Activated naive CD4-positive, alpha-beta T cell treated with anti-CD3 and anti-CD28 coated beads, Interleukin-2, amount 50 U/mL, for 24 hours (primary cell): Measurements from ENCODE around the gene HEPHL1.

Source experiments
- H3K27ac Mint-ChIP-seq: one replicate; pipeline ENCODE4 v1.8.0; 2021; ENCODE audit warnings: mild to moderate bottlenecking, mixed read lengths
- H3K27me3 Mint-ChIP-seq: one replicate; pipeline ENCODE4 v1.8.0; 2021; ENCODE audit warnings: mixed read lengths
- H3K36me3 Mint-ChIP-seq: one replicate; pipeline ENCODE4 v1.8.0; 2021; ENCODE audit warnings: mixed read lengths
- H3K4me1 Mint-ChIP-seq: one replicate; pipeline ENCODE4 v1.8.0; 2021; ENCODE audit warnings: mixed read lengths
- H3K4me3 Mint-ChIP-seq: one replicate; pipeline ENCODE4 v1.8.0; 2021; ENCODE audit warnings: mild to moderate bottlenecking, mixed read lengths
- H3K9me3 Mint-ChIP-seq: one replicate; pipeline ENCODE4 v1.8.0; 2021; ENCODE audit warnings: mixed read lengths

HEPHL1 gene

GRCh38 chr11:94002226-94002625 lies 18.9 kb upstream of the HEPHL1 start:
- peaks cover 11% of the 10 kb centered on the region for H3K9me3 Mint-ChIP-seq
- H3K27ac Mint-ChIP-seq: no peak overlapping the region
- no peak overlapping the region for H3K4me3 Mint-ChIP-seq
- H3K4me1 Mint-ChIP-seq: no peaks in the 10 kb centered on the region
- peaks cover 3% of the 10 kb centered on the region for H3K27me3 Mint-ChIP-seq
- H3K36me3 Mint-ChIP-seq: no peaks in the 10 kb centered on the region

GRCh38 chr11:94007426-94007825 lies 13.7 kb upstream of the HEPHL1 start:
- Mint-ChIP-seq H3K4me3 (no peak overlapping the region), H3K27me3 (peaks cover 7% of the 10 kb centered on the region), H3K27ac (no peak overlapping the region), H3K9me3 (no peaks in the 10 kb centered on the region), H3K4me1 (no peaks in the 10 kb centered on the region), H3K36me3 (no peaks in the 10 kb centered on the region)

- H3K4me1 Mint-ChIP-seq: no peaks in the 10 kb centered on the region
- H3K4me3 Mint-ChIP-seq: no peak overlapping the region
- peaks cover 7% of the 10 kb centered on the region for H3K27me3 Mint-ChIP-seq
- no peak overlapping the region for H3K27ac Mint-ChIP-seq
- H3K36me3 Mint-ChIP-seq: no peaks in the 10 kb centered on the region
- no peaks in the 10 kb centered on the region for H3K9me3 Mint-ChIP-seq
Measured at GRCh38 chr11:94007906-94008305, 13.2 kb upstream of the HEPHL1 start.

- no peaks in the 10 kb centered on the region for H3K9me3 Mint-ChIP-seq
- no peaks in the 10 kb centered on the region for H3K36me3 Mint-ChIP-seq
- H3K4me3 Mint-ChIP-seq: no peak overlapping the region
- H3K27me3 Mint-ChIP-seq: peaks cover 5% of the 10 kb centered on the region
- H3K4me1 Mint-ChIP-seq: no peaks in the 10 kb centered on the region
- H3K27ac Mint-ChIP-seq: no peak overlapping the region
Measured at GRCh38 chr11:94010136-94010535, 11.0 kb upstream of the HEPHL1 start.

- Mint-ChIP-seq H3K36me3 (no peaks in the 10 kb centered on the region), H3K4me3 (no peak overlapping the region), H3K4me1 (no peaks in the 10 kb centered on the region), H3K27ac (no peak overlapping the region), H3K9me3 (no peaks in the 10 kb centered on the region), H3K27me3 (peaks cover 5% of the 10 kb centered on the region)
Measured at GRCh38 chr11:94011478-94011877, 9.7 kb upstream of the HEPHL1 start.

- Mint-ChIP-seq H3K9me3 (no peaks in the 10 kb centered on the region), H3K4me1 (no peaks in the 10 kb centered on the region)
Measured at GRCh38 chr11:94017446-94017845, 3.7 kb upstream of the HEPHL1 start.

GRCh38 chr11:94018721-94019120 lies 2.4 kb upstream of the HEPHL1 start:
- no peak overlapping the region for H3K4me3 Mint-ChIP-seq
- no peaks in the 10 kb centered on the region for H3K36me3 Mint-ChIP-seq
- no peaks in the 10 kb centered on the region for H3K4me1 Mint-ChIP-seq
- no peaks in the 10 kb centered on the region for H3K9me3 Mint-ChIP-seq
- no peaks in the 10 kb centered on the region for H3K27me3 Mint-ChIP-seq
- H3K27ac Mint-ChIP-seq: no peak overlapping the region

More at GRCh38 chr11:94017446-94017845, 3.7 kb upstream of the HEPHL1 start:
- no peaks in the 10 kb centered on the region for H3K27me3 Mint-ChIP-seq
- H3K36me3 Mint-ChIP-seq: no peaks in the 10 kb centered on the region
- H3K4me3 Mint-ChIP-seq: no peak overlapping the region
- no peak overlapping the region for H3K27ac Mint-ChIP-seq

- no peak overlapping the region for H3K4me3 Mint-ChIP-seq
- no peaks in the 10 kb centered on the region for H3K4me1 Mint-ChIP-seq
- H3K27ac Mint-ChIP-seq: no peak overlapping the region
- H3K36me3 Mint-ChIP-seq: no peaks in the 10 kb centered on the region
- no peaks in the 10 kb centered on the region for H3K9me3 Mint-ChIP-seq
- H3K27me3 Mint-ChIP-seq: no peaks in the 10 kb centered on the region
Measured at GRCh38 chr11:94023856-94024255, 2.7 kb downstream of the HEPHL1 start.

GRCh38 chr11:94024547-94024946 lies 3.4 kb downstream of the HEPHL1 start:
- no peaks in the 10 kb centered on the region for H3K27me3 Mint-ChIP-seq
- H3K9me3 Mint-ChIP-seq: no peaks in the 10 kb centered on the region
- no peak overlapping the region for H3K4me3 Mint-ChIP-seq
- no peak overlapping the region for H3K27ac Mint-ChIP-seq
- no peaks in the 10 kb centered on the region for H3K36me3 Mint-ChIP-seq
- H3K4me1 Mint-ChIP-seq: no peaks in the 10 kb centered on the region

- H3K4me1 Mint-ChIP-seq: no peaks in the 10 kb centered on the region
- H3K4me3 Mint-ChIP-seq: no peak overlapping the region
- no peaks in the 10 kb centered on the region for H3K36me3 Mint-ChIP-seq
- no peaks in the 10 kb centered on the region for H3K9me3 Mint-ChIP-seq
- no peaks in the 10 kb centered on the region for H3K27me3 Mint-ChIP-seq
- no peak overlapping the region for H3K27ac Mint-ChIP-seq
Measured at GRCh38 chr11:94025690-94026394, 4.7 kb downstream of the HEPHL1 start.

- H3K27ac Mint-ChIP-seq: no peak overlapping the region
- H3K27me3 Mint-ChIP-seq: peaks cover 2% of the 10 kb centered on the region
- H3K4me1 Mint-ChIP-seq: no peaks in the 10 kb centered on the region
- H3K9me3 Mint-ChIP-seq: no peaks in the 10 kb centered on the region
- H3K36me3 Mint-ChIP-seq: no peaks in the 10 kb centered on the region
- H3K4me3 Mint-ChIP-seq: no peak overlapping the region
Measured at GRCh38 chr11:94027210-94027609, 6.1 kb downstream of the HEPHL1 start.

- Mint-ChIP-seq H3K9me3 (no peaks in the 10 kb centered on the region), H3K27ac (no peak overlapping the region), H3K36me3 (no peaks in the 10 kb centered on the region), H3K4me3 (no peak overlapping the region), H3K4me1 (no peaks in the 10 kb centered on the region), H3K27me3 (peaks cover 2% of the 10 kb centered on the region)
Measured at GRCh38 chr11:94028436-94028835, 7.3 kb downstream of the HEPHL1 start.

- no peak overlapping the region for H3K27ac Mint-ChIP-seq
- H3K4me3 Mint-ChIP-seq: no peak overlapping the region
- H3K27me3 Mint-ChIP-seq: peaks cover 2% of the 10 kb centered on the region
- no peaks in the 10 kb centered on the region for H3K36me3 Mint-ChIP-seq
- H3K9me3 Mint-ChIP-seq: no peaks in the 10 kb centered on the region
- H3K4me1 Mint-ChIP-seq: no peaks in the 10 kb centered on the region
Measured at GRCh38 chr11:94030059-94030458, 8.9 kb downstream of the HEPHL1 start.

- Mint-ChIP-seq H3K9me3 (no peaks in the 10 kb centered on the region), H3K27me3 (peaks cover 2% of the 10 kb centered on the region), H3K4me3 (no peak overlapping the region), H3K27ac (no peak overlapping the region), H3K36me3 (no peaks in the 10 kb centered on the region), H3K4me1 (no peaks in the 10 kb centered on the region)
Measured at GRCh38 chr11:94031625-94032024, 10.5 kb downstream of the HEPHL1 start.

- H3K4me1 Mint-ChIP-seq: no peaks in the 10 kb centered on the region
- H3K9me3 Mint-ChIP-seq: no peaks in the 10 kb centered on the region
- H3K36me3 Mint-ChIP-seq: no peaks in the 10 kb centered on the region
- H3K27ac Mint-ChIP-seq: no peak overlapping the region
- H3K27me3 Mint-ChIP-seq: peaks cover 2% of the 10 kb centered on the region
- no peak overlapping the region for H3K4me3 Mint-ChIP-seq
Measured at GRCh38 chr11:94032066-94032465, 10.9 kb downstream of the HEPHL1 start.

GRCh38 chr11:94032725-94033124 lies 11.6 kb downstream of the HEPHL1 start:
- Mint-ChIP-seq H3K27me3 (peaks cover 2% of the 10 kb centered on the region), H3K27ac (no peak overlapping the region), H3K4me3 (no peak overlapping the region), H3K9me3 (no peaks in the 10 kb centered on the region), H3K36me3 (no peaks in the 10 kb centered on the region), H3K4me1 (no peaks in the 10 kb centered on the region)

- H3K9me3 Mint-ChIP-seq: no peaks in the 10 kb centered on the region
- peaks cover 2% of the 10 kb centered on the region for H3K27me3 Mint-ChIP-seq
- no peaks in the 10 kb centered on the region for H3K36me3 Mint-ChIP-seq
- H3K4me1 Mint-ChIP-seq: no peaks in the 10 kb centered on the region
- H3K27ac Mint-ChIP-seq: no peak overlapping the region
- H3K4me3 Mint-ChIP-seq: no peak overlapping the region
Measured at GRCh38 chr11:94034207-94034606, 13.1 kb downstream of the HEPHL1 start.
